MM.1S (cell line): ENCODE measurements around the gene ASXL1.

ENCODE experiments used
- CTCF ChIP-seq: fragments of 300-600 bp; sonication (generic); IDR thresholded peaks from 2 replicates; pipeline ENCODE4 v1.5.1; 2016; ENCODE audit warnings: antibody characterized with exemption, low read length, mixed read lengths
- EZH2 ChIP-seq: fragments of 300-600 bp; sonication (generic); optimal IDR thresholded peaks from 2 replicates; pipeline ENCODE3; 2017; ENCODE audit warnings: low read depth, mild to moderate bottlenecking, antibody characterized with exemption, low read length, mixed read lengths
- EZH2phosphoT487 ChIP-seq: fragments of 300-600 bp; sonication (generic); IDR thresholded peaks from 2 replicates; pipeline ENCODE4 v1.6.1; 2018; ENCODE audit warnings: antibody characterized with exemption, low read length

GRCh38 chr20:32454164-32455145 lies 96.3 kb downstream of the ASXL1 start:
- TF ChIP-seq CTCF (no peak), EZH2phosphoT487 (no peak), EZH2 (no peak)
